Measurements from ENCODE around the gene KIR2DL1. TPM values are rescaled to one million over a fixed set of nuclear protein-coding genes. Genes with fewer than 3 reads are reported as not detected.
"Not testable (repeated sequence)": the region's sequence is repeated elsewhere in the genome, so short reads cannot be mapped to it uniquely, and the experiment has no call there.

The KIR2DL1 gene
- total RNA-seq, 2 experiments from 2014 or later = not detected

DNA sequence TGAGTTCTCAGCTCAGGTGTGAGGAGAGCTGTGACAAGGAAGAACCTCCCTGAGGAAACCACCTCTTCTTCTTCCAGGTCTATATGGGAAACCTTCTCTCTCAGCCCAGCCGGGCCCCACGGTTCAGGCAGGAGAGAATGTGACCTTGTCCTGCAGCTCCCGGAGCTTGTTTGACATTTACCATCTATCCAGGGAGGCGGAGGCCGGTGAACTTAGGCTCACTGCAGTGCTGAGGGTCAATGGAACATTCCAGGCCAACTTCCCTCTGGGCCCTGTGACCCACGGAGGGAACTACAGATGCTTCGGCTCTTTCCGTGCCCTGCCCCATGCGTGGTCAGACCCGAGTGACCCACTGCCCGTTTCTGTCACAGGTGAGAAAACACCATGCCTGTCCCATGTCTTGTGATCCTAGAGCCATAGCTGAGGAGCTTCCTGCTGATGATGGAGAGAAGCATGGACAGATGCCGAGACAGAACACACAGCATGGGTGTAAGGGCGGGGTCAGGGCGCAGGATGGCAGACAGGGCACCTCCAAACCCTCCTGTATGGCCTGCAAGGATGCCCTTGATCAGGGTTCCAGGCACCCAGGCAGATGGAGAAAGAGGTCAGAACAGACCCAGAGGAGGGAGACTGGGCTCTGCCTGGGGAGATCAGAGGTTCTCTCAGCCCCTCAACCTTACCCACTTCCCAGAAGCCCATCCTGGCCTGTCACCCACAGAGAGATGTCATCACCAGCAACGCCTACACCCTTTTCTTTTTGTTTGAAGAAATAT, 40.0 kb upstream of the KIR2DL1 start:
- H3K79me2 ChIP-seq (ENCODE audit: insufficient read depth, low read depth, low read length) = no peaks in the 10 kb centered on the region
- no peak for DNase-seq (ENCODE audit: low spot score)
- TF ChIP-seq, protein P1, sequence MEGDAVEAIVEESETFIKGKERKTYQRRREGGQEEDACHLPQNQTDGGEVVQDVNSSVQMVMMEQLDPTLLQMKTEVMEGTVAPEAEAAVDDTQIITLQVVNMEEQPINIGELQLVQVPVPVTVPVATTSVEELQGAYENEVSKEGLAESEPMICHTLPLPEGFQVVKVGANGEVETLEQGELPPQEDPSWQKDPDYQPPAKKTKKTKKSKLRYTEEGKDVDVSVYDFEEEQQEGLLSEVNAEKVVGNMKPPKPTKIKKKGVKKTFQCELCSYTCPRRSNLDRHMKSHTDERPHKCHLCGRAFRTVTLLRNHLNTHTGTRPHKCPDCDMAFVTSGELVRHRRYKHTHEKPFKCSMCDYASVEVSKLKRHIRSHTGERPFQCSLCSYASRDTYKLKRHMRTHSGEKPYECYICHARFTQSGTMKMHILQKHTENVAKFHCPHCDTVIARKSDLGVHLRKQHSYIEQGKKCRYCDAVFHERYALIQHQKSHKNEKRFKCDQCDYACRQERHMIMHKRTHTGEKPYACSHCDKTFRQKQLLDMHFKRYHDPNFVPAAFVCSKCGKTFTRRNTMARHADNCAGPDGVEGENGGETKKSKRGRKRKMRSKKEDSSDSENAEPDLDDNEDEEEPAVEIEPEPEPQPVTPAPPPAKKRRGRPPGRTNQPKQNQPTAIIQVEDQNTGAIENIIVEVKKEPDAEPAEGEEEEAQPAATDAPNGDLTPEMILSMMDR (conservative IDR thresholded peaks at IDR 0.05; ENCODE audit: low read length) = no peak
- no peak for TF ChIP-seq EZH2phosphoT487 (IDR thresholded peaks at IDR 0.05; ENCODE audit: borderline replicate concordance, low read depth, low read length)
- ChIA-PET POLR2A (no interaction called here), CTCF (ENCODE audit: unreplicated experiment) (no interaction called here)
- no peaks in the 10 kb centered on the region for H4K20me1 ChIP-seq (ENCODE audit: insufficient read depth, low read length)
- no peaks in the 10 kb centered on the region for H3K4me1 ChIP-seq (ENCODE audit: insufficient read depth, low read length, poor library complexity, severe bottlenecking)
- H3K9me2 ChIP-seq (ENCODE audit: insufficient read depth, low read length) = no peaks in the 10 kb centered on the region
- H3K4me3 ChIP-seq (ENCODE audit: low read depth, low read length, poor library complexity, severe bottlenecking) = no peak overlapping the region
- intact Hi-C loops (cut with micrococcal nuclease; ENCODE audit: unreplicated experiment) = no loop called here
- H3K4me2 ChIP-seq (ENCODE audit: low read length) = no peak overlapping the region
- BruUV-seq (replicated peaks) = no TSS peak
- H3K27ac ChIP-seq (ENCODE audit: low read depth, low read length, poor library complexity, severe bottlenecking) = no peak overlapping the region
- H3K36me3 ChIP-seq (ENCODE audit: insufficient read depth, low read length) = no peaks in the 10 kb centered on the region
- no peaks in the 10 kb centered on the region for H3K9me3 ChIP-seq (ENCODE audit: low read length)
- no peak overlapping the region for H2AFZ ChIP-seq (ENCODE audit: low read length)

- Histone ChIP-seq H3K4me1 (ENCODE audit: insufficient read depth, low read length, poor library complexity, severe bottlenecking) (no peaks in the 10 kb centered on the region), H2AFZ (ENCODE audit: low read length) (no peak overlapping the region), H3K9me2 (ENCODE audit: insufficient read depth, low read length) (no peaks in the 10 kb centered on the region), H3K79me2 (ENCODE audit: insufficient read depth, low read depth, low read length) (no peaks in the 10 kb centered on the region), H3K4me3 (ENCODE audit: low read depth, low read length, poor library complexity, severe bottlenecking) (no peak overlapping the region), H3K36me3 (ENCODE audit: insufficient read depth, low read length) (no peaks in the 10 kb centered on the region), H3K4me2 (ENCODE audit: low read length) (no peak overlapping the region), H3K9me3 (ENCODE audit: low read length) (no peaks in the 10 kb centered on the region), H4K20me1 (ENCODE audit: insufficient read depth, low read length) (no peaks in the 10 kb centered on the region), H3K27ac (ENCODE audit: low read depth, low read length, poor library complexity, severe bottlenecking) (no peak overlapping the region)
- DNase-seq (ENCODE audit: low spot score) = no peak
- CTCF ChIA-PET (ENCODE audit: unreplicated experiment) = no interaction called here
- POLR2A ChIA-PET = interaction anchor here (1.2 kb wide), 1 partner anchor 65 kb away, joined by 3 read pairs; no protein-coding TSS in a partner anchor
- no peak for TF ChIP-seq EZH2phosphoT487 (IDR thresholded peaks at IDR 0.05; ENCODE audit: borderline replicate concordance, low read depth, low read length)
- TF ChIP-seq, protein P1 (conservative IDR thresholded peaks at IDR 0.05; ENCODE audit: low read length) = no peak
- no TSS peak for BruUV-seq (replicated peaks)
- intact Hi-C loops (cut with micrococcal nuclease; ENCODE audit: unreplicated experiment) = no loop called here
These were observed 38.4 kb upstream of the KIR2DL1 start for GRCh38 chr19:54731191-54731590.

DNA sequence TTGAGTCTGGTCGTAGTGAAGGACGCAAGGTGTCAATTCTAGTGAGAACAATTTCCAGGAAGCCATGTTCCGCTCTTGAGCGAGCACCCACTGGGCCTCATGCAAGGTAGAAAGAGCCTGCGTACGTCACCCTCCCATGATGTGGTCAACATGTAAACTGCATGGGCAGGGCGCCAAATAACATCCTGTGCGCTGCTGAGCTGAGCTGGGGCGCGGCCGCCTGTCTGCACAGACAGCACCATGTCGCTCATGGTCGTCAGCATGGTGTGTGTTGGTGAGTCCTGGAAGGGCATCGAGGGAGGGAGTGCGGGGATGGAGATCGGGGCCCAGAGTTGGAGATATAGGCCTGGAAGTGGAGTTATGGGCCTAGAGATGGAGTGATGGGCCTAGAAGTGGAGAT, 31.3 kb upstream of the KIR2DL1 start, which contains the start of gene KIR2DL3:
TSS of gene KIR2DL3 (plus strand) at position 208 of the 400 bp plus-strand sequence. CDS start at position 241, 33 bp downstream.
- H3K36me3 ChIP-seq (ENCODE audit: insufficient read depth, low read length); intact Hi-C loops (cut with micrococcal nuclease; ENCODE audit: unreplicated experiment); H3K4me2 ChIP-seq (ENCODE audit: low read length); H3K4me1 ChIP-seq (ENCODE audit: insufficient read depth, low read length, poor library complexity, severe bottlenecking); H4K20me1 ChIP-seq (ENCODE audit: insufficient read depth, low read length); H3K9me3 ChIP-seq (ENCODE audit: low read length); H3K27ac ChIP-seq (ENCODE audit: low read depth, low read length, poor library complexity, severe bottlenecking); DNase-seq (ENCODE audit: low spot score); POLR2A ChIA-PET; H3K9me2 ChIP-seq (ENCODE audit: insufficient read depth, low read length); H3K79me2 ChIP-seq (ENCODE audit: insufficient read depth, low read depth, low read length); H3K4me3 ChIP-seq (ENCODE audit: low read depth, low read length, poor library complexity, severe bottlenecking); BruUV-seq (replicated peaks); H2AFZ ChIP-seq (ENCODE audit: low read length); CTCF ChIA-PET (ENCODE audit: unreplicated experiment): not testable (repeated sequence)

Measured in OCI-LY7 (cell line).